Measurements from ENCODE around the gene SCAMP1.

SCAMP1 gene

GRCh38 chr5:78360674-78360923, 182 bp downstream of the SCAMP1 start:
- H3K9me2 ChIP-seq (ENCODE audit: low read depth, low read length): no peaks in the 10 kb centered on the region
- H4K20me1 ChIP-seq (ENCODE audit: insufficient read depth, low read length): no peaks in the 10 kb centered on the region
- peak overlapping the region; percentile 88 for H3K9ac ChIP-seq (ENCODE audit: low read length)
- H3K27me3 ChIP-seq (ENCODE audit: insufficient read depth, low read length): no peaks in the 10 kb centered on the region
- H3K4me1 ChIP-seq (ENCODE audit: insufficient read depth, low read length, severe bottlenecking): peaks cover 41% of the 10 kb centered on the region
- no peaks in the 10 kb centered on the region for H3F3A ChIP-seq (ENCODE audit: insufficient read depth, low read length)
- peaks cover 45% of the 10 kb centered on the region for H3K79me2 ChIP-seq (ENCODE audit: insufficient read depth, low read length)
- TF ChIP-seq, protein P1, sequence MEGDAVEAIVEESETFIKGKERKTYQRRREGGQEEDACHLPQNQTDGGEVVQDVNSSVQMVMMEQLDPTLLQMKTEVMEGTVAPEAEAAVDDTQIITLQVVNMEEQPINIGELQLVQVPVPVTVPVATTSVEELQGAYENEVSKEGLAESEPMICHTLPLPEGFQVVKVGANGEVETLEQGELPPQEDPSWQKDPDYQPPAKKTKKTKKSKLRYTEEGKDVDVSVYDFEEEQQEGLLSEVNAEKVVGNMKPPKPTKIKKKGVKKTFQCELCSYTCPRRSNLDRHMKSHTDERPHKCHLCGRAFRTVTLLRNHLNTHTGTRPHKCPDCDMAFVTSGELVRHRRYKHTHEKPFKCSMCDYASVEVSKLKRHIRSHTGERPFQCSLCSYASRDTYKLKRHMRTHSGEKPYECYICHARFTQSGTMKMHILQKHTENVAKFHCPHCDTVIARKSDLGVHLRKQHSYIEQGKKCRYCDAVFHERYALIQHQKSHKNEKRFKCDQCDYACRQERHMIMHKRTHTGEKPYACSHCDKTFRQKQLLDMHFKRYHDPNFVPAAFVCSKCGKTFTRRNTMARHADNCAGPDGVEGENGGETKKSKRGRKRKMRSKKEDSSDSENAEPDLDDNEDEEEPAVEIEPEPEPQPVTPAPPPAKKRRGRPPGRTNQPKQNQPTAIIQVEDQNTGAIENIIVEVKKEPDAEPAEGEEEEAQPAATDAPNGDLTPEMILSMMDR (IDR thresholded peaks at IDR 0.05; ENCODE audit: low read length): no peak
- no peak for TF ChIP-seq EZH2 (IDR thresholded peaks at IDR 0.05; ENCODE audit: borderline replicate concordance, low read length)
- H3K4me3 ChIP-seq (ENCODE audit: low read depth, low read length, poor library complexity, severe bottlenecking): peak overlapping the region; percentile 92
- peak overlapping the region; percentile 71 for H3K4me2 ChIP-seq (ENCODE audit: low read length)
- H3K27ac ChIP-seq (ENCODE audit: low read depth, low read length, poor library complexity, severe bottlenecking): peak overlapping the region; percentile 78
- H2AFZ ChIP-seq (ENCODE audit: low read length): no peak overlapping the region
- no peaks in the 10 kb centered on the region for H3K9me3 ChIP-seq (ENCODE audit: low read length)
- no peaks in the 10 kb centered on the region; the same call in 1 of the 2 replicates for H3K36me3 ChIP-seq (ENCODE audit: insufficient read depth, low read length)

GRCh38 chr5:78360924-78361630, 660 bp downstream of the SCAMP1 start:
- Histone ChIP-seq H3K4me1 (ENCODE audit: insufficient read depth, low read length, severe bottlenecking) (peaks cover 41% of the 10 kb centered on the region), H3K79me2 (ENCODE audit: insufficient read depth, low read length) (peaks cover 48% of the 10 kb centered on the region), H3K36me3 (ENCODE audit: insufficient read depth, low read length) (no peaks in the 10 kb centered on the region; the same call in 1 of the 2 replicates), H3K4me2 (ENCODE audit: low read length) (peak overlapping the region; percentile 71), H2AFZ (ENCODE audit: low read length) (no peak overlapping the region), H4K20me1 (ENCODE audit: insufficient read depth, low read length) (no peaks in the 10 kb centered on the region), H3K27me3 (ENCODE audit: insufficient read depth, low read length) (no peaks in the 10 kb centered on the region), H3K9me2 (ENCODE audit: low read depth, low read length) (no peaks in the 10 kb centered on the region), H3K9me3 (ENCODE audit: low read length) (no peaks in the 10 kb centered on the region), H3F3A (ENCODE audit: insufficient read depth, low read length) (no peaks in the 10 kb centered on the region), H3K9ac (ENCODE audit: low read length) (peak overlapping the region; percentile 88), H3K27ac (ENCODE audit: low read depth, low read length, poor library complexity, severe bottlenecking) (peak overlapping the region; percentile 78), H3K4me3 (ENCODE audit: low read depth, low read length, poor library complexity, severe bottlenecking) (peak overlapping the region; percentile 92)
- TF ChIP-seq EZH2 (IDR thresholded peaks at IDR 0.05; ENCODE audit: borderline replicate concordance, low read length): no peak
- TF ChIP-seq, protein P1 (IDR thresholded peaks at IDR 0.05; ENCODE audit: low read length): no peak

GRCh38 chr5:78361631-78361993, 1.2 kb downstream of the SCAMP1 start:
- no peaks in the 10 kb centered on the region for H3F3A ChIP-seq (ENCODE audit: insufficient read depth, low read length)
- H3K79me2 ChIP-seq (ENCODE audit: insufficient read depth, low read length): peaks cover 53% of the 10 kb centered on the region
- peak overlapping the region; percentile 78 for H3K27ac ChIP-seq (ENCODE audit: low read depth, low read length, poor library complexity, severe bottlenecking)
- H3K4me3 ChIP-seq (ENCODE audit: low read depth, low read length, poor library complexity, severe bottlenecking): peak overlapping the region; percentile 92
- peak overlapping the region; percentile 71 for H3K4me2 ChIP-seq (ENCODE audit: low read length)
- H3K9me2 ChIP-seq (ENCODE audit: low read depth, low read length): no peaks in the 10 kb centered on the region
- H3K4me1 ChIP-seq (ENCODE audit: insufficient read depth, low read length, severe bottlenecking): peaks cover 43% of the 10 kb centered on the region
- no peaks in the 10 kb centered on the region for H4K20me1 ChIP-seq (ENCODE audit: insufficient read depth, low read length)
- no peak overlapping the region for H2AFZ ChIP-seq (ENCODE audit: low read length)
- H3K9ac ChIP-seq (ENCODE audit: low read length): peak overlapping the region; percentile 88
- H3K27me3 ChIP-seq (ENCODE audit: insufficient read depth, low read length): no peaks in the 10 kb centered on the region
- TF ChIP-seq, protein P1 (IDR thresholded peaks at IDR 0.05; ENCODE audit: low read length): no peak
- no peak for TF ChIP-seq EZH2 (IDR thresholded peaks at IDR 0.05; ENCODE audit: borderline replicate concordance, low read length)
- no peaks in the 10 kb centered on the region for H3K9me3 ChIP-seq (ENCODE audit: low read length)
- no peaks in the 10 kb centered on the region; the same call in 1 of the 2 replicates for H3K36me3 ChIP-seq (ENCODE audit: insufficient read depth, low read length)

All from OCI-LY1 (cell line).